GM21723 (cell line): Measurements from ENCODE around the gene TMEM62.

Experiments
- ATAC-seq: cut with Tn5 transposase; IDR thresholded peaks from one replicate; pipeline ENCODE4 v1.9.1; 2021; ENCODE audit warnings: mild to moderate bottlenecking, moderate library complexity; ENCODE audit not compliant: unreplicated experiment

The TMEM62 gene

GRCh38 chr15:43133430-43134156 lies at the start of gene TMEM62:
Gene TMEM62, plus strand, starts transcription at chr15:43133586. Its CDS starts 217 bp downstream, at chr15:43133803.
- peak; percentile 87 for ATAC-seq

GRCh38 chr15:43085921-43086320 lies 47.5 kb upstream of the TMEM62 start:
- no peak for ATAC-seq

GRCh38 chr15:43086551-43086950 lies 46.8 kb upstream of the TMEM62 start:
- no peak for ATAC-seq

- no peak for ATAC-seq
Observed at GRCh38 chr15:43091859-43092258, 41.5 kb upstream of the TMEM62 start.

- ATAC-seq: no peak
Observed at GRCh38 chr15:43093026-43093425, 40.4 kb upstream of the TMEM62 start.

- ATAC-seq: no peak
Observed at GRCh38 chr15:43094416-43095030, 38.9 kb upstream of the TMEM62 start.

GRCh38 chr15:43095243-43095642 lies 38.1 kb upstream of the TMEM62 start:
- no peak for ATAC-seq

GRCh38 chr15:43095708-43096347 lies 37.6 kb upstream of the TMEM62 start:
- no peak for ATAC-seq

- no peak for ATAC-seq
Observed at GRCh38 chr15:43096411-43096810, 37.0 kb upstream of the TMEM62 start.

- no peak for ATAC-seq
Observed at GRCh38 chr15:43099105-43099845, 34.1 kb upstream of the TMEM62 start.

GRCh38 chr15:43100971-43101370 lies 32.4 kb upstream of the TMEM62 start:
- no peak for ATAC-seq

- no peak for ATAC-seq
Observed at GRCh38 chr15:43102187-43102586, 31.2 kb upstream of the TMEM62 start.

GRCh38 chr15:43103907-43104306 lies 29.5 kb upstream of the TMEM62 start:
- no peak for ATAC-seq

GRCh38 chr15:43104426-43104825 lies 29.0 kb upstream of the TMEM62 start:
- ATAC-seq: no peak

- peak; percentile 34 for ATAC-seq
Observed at GRCh38 chr15:43105077-43105736, 28.2 kb upstream of the TMEM62 start.

GRCh38 chr15:43105778-43106485 lies 27.5 kb upstream of the TMEM62 start, which contains the start of gene UBR1:
Gene UBR1, minus strand, starts transcription at chr15:43106038. Its CDS starts 16 bp downstream, at chr15:43106022.
- peak; percentile 85 for ATAC-seq

GRCh38 chr15:43106486-43106829 lies 26.9 kb upstream of the TMEM62 start:
- ATAC-seq: no peak

GRCh38 chr15:43107751-43108150 lies 25.6 kb upstream of the TMEM62 start:
- ATAC-seq: no peak

GRCh38 chr15:43111354-43111753 lies 22.0 kb upstream of the TMEM62 start:
- ATAC-seq: no peak

GRCh38 chr15:43118286-43118685 lies 15.1 kb upstream of the TMEM62 start:
- no peak for ATAC-seq
